Caki2 (cell line): ENCODE measurements around the gene BTBD9. TPM values are rescaled to one million over a fixed set of nuclear protein-coding genes. Genes with fewer than 3 reads are reported as not detected.

Source experiments
- DNase-seq: peaks from one replicate; pipeline ENCODE4 v3.0.0-alpha.2; 2015; ENCODE audit warnings: low read depth
- in situ Hi-C: cut with HindIII; loops from 2 replicates; pipeline ENCODE4 v1.10.0; 2016; ENCODE audit warnings: low sequenced_read_pairs, low pct_unique_long_range_greater_than_20kb, mixed read lengths
- total RNA-seq: library from RNA; depleted of rRNA; stranded (reverse); fragments of >200 nt; shearing (Covaris generic); gene quantifications from 2 replicates; pipeline ENCODE4 v1.2.3, GENCODE V29; 2014; ENCODE audit warnings: low replicate concordance; rRNA removed

BTBD9 gene
- total RNA-seq: 9.7 and 17.0 TPM in 2 replicates

- peak; percentile 85 for DNase-seq
- in situ Hi-C loops: no loop called here
These were observed at the start of gene BTBD9 for GRCh38 chr6:38639498-38640215. BTBD9 (minus strand) TSS chr6:38639929.

- no peak for DNase-seq
- in situ Hi-C loops: no loop called here
These were observed 48.9 kb upstream of the BTBD9 start for GRCh38 chr6:38688579-38689087.

DNA sequence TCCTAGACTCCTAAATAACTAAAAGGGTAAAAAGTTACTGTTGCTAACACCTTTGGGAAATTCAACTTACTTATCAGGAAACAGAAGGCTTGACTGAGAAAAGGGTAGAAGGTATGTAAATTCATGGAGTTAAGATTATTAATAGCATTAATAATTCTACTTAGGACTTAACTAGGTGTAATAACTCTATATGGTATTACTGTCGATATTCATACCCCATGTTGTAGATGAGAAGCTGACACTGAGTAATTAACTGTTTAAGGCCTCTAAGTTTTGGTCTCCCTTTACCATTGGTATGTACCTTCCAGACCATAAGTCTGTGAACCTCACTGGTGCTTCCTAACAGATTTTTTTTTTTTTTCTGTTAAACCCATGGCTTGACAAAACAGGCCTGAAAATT is 47.8 kb upstream of the BTBD9 start:
- DNase-seq: no peak
- in situ Hi-C loops: no loop called here

- in situ Hi-C loops: no loop called here
- no peak for DNase-seq
These were observed 47.3 kb upstream of the BTBD9 start for GRCh38 chr6:38687043-38687353.

GRCh38 chr6:38686270-38687042 is 46.7 kb upstream of the BTBD9 start:
- no peak for DNase-seq
- in situ Hi-C loops: no loop called here

DNA sequence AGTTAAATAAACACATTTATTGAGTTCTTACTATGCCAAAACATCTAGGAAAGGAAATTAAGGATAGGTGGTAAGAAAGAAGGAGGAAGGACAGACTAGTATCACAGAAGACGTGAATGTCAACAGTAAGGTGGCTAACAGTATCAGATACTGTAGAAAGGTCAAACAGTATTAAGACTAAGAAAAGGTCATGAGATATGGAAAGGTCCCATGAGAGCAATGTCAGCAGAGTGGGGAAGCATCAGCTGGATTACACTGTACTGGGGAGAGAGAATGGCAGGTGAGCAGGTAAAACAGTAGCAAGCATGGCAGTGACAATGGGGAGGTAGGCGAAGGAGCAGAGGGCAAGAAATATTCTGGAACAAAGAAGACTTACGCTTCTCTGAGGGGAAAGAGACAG is 45.2 kb upstream of the BTBD9 start:
- DNase-seq: no peak
- in situ Hi-C loops: no loop called here

DNA sequence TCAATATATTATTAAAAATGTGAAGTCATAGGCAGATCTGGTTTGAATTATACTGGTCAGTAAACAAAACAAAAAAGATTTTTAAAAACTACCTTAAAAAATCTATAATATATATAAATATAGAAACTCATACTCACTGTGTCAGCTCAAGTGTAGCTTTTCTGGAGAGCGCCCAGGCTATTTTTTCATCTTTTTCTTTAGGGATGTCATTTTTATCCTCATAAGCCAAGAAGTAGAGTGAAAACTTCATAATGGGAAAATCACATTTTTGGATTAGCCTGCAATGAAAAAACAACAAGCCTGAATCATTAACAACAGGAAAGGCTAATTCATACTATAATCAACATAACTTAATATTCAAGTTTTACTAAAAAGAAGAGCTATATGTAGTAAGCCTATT is 44.5 kb upstream of the BTBD9 start:
- DNase-seq: no peak
- in situ Hi-C loops: no loop called here

- no peak for DNase-seq
- in situ Hi-C loops: no loop called here
These were observed 42.1 kb upstream of the BTBD9 start for GRCh38 chr6:38681850-38682249.

DNA sequence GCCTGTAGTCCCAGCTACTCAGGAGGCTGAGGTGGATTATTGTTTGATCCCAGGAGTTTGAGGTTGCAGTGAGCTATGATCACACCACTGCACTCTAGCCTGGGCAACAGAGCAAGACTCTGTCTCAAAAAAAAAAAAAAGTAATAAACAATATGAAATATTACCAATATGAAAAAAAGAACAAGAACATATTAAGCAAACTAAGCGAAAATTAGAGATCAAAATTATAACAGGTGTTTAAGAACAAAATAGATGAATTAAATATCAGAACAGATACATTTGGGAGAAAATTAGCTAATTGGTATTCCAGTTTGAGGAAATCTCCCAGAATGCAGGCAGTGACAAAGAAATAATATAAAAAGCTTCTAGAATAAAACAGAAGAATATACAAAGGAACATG is 39.9 kb upstream of the BTBD9 start:
- in situ Hi-C loops: no loop called here

GRCh38 chr6:38678178-38678760 is 38.5 kb upstream of the BTBD9 start:
- in situ Hi-C loops: no loop called here
- no peak for DNase-seq

More for the DNA sequence above, 39.9 kb upstream of the BTBD9 start:
- no peak for DNase-seq

GRCh38 chr6:38676974-38677544 is 37.3 kb upstream of the BTBD9 start:
- in situ Hi-C loops: no loop called here
- DNase-seq: no peak

DNA sequence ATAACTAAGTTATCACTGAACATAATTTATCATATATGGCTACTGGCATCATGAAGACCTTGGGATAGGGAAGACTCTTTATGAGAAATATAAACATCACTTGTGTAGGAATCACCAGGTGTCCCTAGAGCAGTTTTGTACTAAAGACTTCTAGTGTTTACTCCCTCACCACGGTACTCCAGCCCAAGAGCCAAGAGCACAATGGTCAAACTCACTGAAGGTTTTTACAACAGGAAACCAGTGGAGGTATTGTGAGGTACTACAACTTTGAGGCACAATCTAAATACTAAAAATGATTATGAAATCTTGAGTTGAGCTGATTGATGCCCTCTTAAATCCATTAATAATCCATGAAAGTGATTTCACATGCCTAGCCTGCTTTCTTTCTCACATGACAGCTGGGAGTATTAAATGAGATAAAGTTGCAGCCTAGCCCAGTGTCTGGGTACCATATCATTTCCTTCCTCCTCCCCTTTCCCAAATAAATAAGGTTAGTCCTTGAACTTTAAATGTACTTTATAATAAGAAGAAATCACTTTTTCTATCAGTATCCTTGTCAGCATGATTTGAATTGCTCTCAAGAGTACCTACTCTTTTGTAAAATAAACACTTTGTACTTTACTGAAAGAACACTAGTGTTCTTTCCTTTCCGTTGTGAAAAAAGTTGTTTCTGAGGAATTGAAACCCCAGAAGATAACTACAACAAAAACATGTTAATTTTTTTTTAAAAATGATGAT is 36.7 kb upstream of the BTBD9 start:
- in situ Hi-C loops: no loop called here

GRCh38 chr6:38673397-38674165 is 33.9 kb upstream of the BTBD9 start:
- in situ Hi-C loops: no loop called here
- DNase-seq: no peak

More for the DNA sequence above, 36.7 kb upstream of the BTBD9 start:
- DNase-seq: no peak

- in situ Hi-C loops: no loop called here
These were observed 32.2 kb upstream of the BTBD9 start for GRCh38 chr6:38671885-38672467.

DNA sequence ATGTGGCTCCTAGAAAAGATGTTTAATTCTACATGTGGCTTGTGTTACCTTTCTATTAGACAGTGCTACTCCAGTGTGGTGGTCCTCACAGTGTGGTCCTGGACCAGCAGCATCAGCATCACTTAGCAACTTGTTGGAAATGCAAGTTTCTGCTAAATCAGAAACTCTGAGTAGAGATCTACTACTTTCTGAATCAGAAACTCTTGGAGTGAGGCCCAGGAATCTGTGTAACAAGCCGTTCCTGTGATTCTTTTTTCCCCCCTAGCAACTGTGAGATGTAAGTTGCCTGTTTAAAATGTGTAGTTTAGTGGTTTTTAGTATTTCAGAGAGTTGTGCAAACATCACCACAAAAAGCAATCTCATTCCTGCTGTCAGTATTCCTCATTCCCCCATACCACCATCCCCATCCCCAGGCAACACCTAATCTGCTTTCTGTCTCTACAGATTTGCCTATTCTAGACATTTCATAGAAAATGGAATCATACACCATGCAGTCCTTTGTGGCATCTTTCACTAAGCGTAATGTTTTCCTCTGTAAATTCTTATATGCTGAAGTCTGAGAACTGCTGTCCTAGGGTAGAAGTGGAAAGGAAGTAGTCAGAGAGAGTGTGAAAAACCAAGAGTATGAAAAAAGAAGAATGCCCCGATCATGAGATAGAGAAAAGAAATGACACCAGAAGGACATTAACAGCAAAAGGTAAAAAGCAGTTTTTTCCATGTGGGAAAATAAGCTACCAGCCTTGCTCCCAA is 18.9 kb upstream of the BTBD9 start:
- DNase-seq: no peak
- in situ Hi-C loops: no loop called here

More at GRCh38 chr6:38671885-38672467, 32.2 kb upstream of the BTBD9 start:
- DNase-seq: peak; percentile 27

DNA sequence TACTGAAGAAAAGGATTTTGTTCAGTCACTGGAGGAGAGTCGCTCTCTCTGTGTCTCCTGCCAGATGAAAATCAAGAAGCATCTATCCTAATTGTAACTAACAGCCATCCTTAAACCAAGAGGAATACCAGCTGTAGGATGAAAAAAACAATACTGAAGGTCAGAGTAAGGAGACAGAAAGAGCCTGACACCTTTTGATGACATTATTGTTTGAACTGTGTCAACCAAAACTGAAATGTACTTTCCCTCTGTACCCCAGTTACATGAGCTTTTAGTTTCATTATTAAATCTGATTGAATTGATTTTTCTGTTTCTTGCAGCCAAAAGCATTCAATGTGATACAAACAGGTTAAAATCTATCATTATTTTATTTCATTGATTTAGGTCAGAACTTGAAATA is 17.2 kb upstream of the BTBD9 start:
- in situ Hi-C loops: no loop called here
- no peak for DNase-seq

DNA sequence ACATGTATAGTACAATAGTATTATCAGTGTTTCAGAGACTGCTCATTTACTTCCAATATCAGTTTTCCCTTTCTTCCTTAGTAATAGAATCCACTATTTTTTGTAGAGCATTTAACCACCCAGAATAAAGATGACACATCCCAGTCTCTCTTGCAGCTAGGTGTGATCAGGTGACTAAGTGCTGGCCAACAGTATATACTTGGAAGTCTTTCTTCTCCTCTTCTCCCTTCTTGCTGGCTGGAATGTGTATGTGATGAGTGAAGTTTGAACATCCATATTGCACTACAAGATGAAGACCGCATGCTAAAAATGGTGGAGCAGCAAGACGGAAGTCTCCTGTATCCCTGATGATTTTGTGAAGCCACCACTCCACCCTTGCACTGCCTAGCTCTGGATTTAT is 14.5 kb upstream of the BTBD9 start:
- in situ Hi-C loops: no loop called here
- DNase-seq: no peak
